ENCODE data around the gene P2RX3. TPM values are rescaled to one million over a fixed set of nuclear protein-coding genes. Genes with fewer than 3 reads are reported as not detected.
"Not testable (repeated sequence)": the region's sequence is repeated elsewhere in the genome, so short reads cannot be mapped to it uniquely, and the experiment has no call there.

P2RX3 gene
- total and polyA plus RNA-seq, 9 donors = 0.12 to 0.13 TPM; not detected in 7

GRCh38 chr11:57359896-57360690 lies 21.9 kb downstream of the P2RX3 start:
- no peaks in the 10 kb centered on the region for H3K4me1 ChIP-seq (ENCODE audit: insufficient read depth)
- no peak for TF ChIP-seq CTCF (IDR thresholded peaks at IDR 0.05)
- TF ChIP-seq EP300 (IDR thresholded peaks at IDR 0.05) = no peak
- TF ChIP-seq POLR2A (IDR thresholded peaks at IDR 0.05) = no peak
- no peak overlapping the region for H3K4me3 ChIP-seq
- H3K27me3 ChIP-seq = no peaks in the 10 kb centered on the region
- intact Hi-C loops (cut with DNase I) = loop anchor here in 1 of 4 donors (10.0 kb wide), 2 partner anchors 85 to 105 kb away; partner anchors contain the start of gene RTN4RL2
- H3K9me3 ChIP-seq = no peaks in the 10 kb centered on the region
- H3K36me3 ChIP-seq = no peaks in the 10 kb centered on the region
- no peak for DNase-seq
- no peak overlapping the region for H3K27ac ChIP-seq
- 81 to 87% (median 82%) methylated on average over 9 of the region's 9 CpGs for WGBS, 3 donors

DNA sequence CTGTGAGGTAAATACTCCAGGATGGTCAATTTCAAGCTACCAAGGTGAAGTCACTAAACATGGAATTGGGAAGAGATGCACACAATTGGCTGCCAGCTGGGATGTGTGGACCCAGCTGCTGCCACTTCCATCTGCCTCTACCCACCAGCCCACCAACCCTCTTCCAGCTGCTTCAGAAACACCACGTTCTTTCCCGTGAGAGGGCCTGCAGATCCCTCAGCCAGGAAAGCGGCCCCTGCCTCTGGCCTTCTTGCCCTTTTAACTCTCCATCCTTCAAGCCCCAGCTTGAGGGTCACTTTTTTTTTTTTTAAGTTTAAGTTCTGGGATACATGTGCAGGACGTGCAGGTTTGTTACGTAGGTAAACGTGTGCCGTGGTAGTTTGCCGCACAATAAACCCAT lies 22.8 kb downstream of the P2RX3 start:
- DNase-seq = no peak
- Histone ChIP-seq H3K4me1 (ENCODE audit: insufficient read depth) (no peaks in the 10 kb centered on the region), H3K36me3 (no peaks in the 10 kb centered on the region), H3K27ac (no peak overlapping the region), H3K4me3 (no peak overlapping the region), H3K27me3 (no peaks in the 10 kb centered on the region), H3K9me3 (no peaks in the 10 kb centered on the region)
- intact Hi-C loops (cut with DNase I) = no loop called here
- 88 to 92% (median 91%) methylated on average over 8 of the region's 8 CpGs for WGBS, 3 donors
- TF ChIP-seq EP300 (IDR thresholded peaks at IDR 0.05) (no peak), CTCF (IDR thresholded peaks at IDR 0.05) (no peak), POLR2A (IDR thresholded peaks at IDR 0.05) (no peak)

DNA sequence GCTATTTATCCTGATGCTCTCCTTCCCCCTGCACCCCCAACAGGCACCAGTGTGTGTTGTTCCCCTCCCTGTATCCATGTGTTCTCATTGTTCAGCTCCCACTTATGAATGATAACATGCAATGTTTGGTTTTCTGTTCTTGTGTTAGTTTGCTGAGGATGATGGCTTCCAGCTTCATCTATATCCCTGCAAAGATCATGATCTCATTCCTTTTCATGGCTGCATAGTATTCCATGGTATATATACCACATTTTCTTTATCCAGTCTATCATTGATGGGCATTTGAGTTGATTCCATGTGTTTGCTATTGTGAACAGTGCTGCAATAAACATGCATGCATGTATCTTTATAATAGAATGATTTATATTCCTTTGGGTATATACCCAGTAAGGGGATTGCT lies 23.3 kb downstream of the P2RX3 start:
- intact Hi-C loops (cut with DNase I); H3K27ac ChIP-seq; H3K9me3 ChIP-seq; H3K4me3 ChIP-seq; H3K27me3 ChIP-seq; DNase-seq; H3K4me1 ChIP-seq (ENCODE audit: insufficient read depth); H3K36me3 ChIP-seq: not testable (repeated sequence)

GRCh38 chr11:57361926-57362325 lies 23.8 kb downstream of the P2RX3 start:
- Histone ChIP-seq H3K9me3 (no peaks in the 10 kb centered on the region), H3K4me1 (ENCODE audit: insufficient read depth) (no peaks in the 10 kb centered on the region), H3K27ac (no peak overlapping the region), H3K36me3 (no peaks in the 10 kb centered on the region), H3K4me3 (no peak overlapping the region), H3K27me3 (no peaks in the 10 kb centered on the region)
- intact Hi-C loops (cut with DNase I) = no loop called here
- TF ChIP-seq CTCF (IDR thresholded peaks at IDR 0.05) (no peak), POLR2A (IDR thresholded peaks at IDR 0.05) (no peak), EP300 (IDR thresholded peaks at IDR 0.05) (no peak)
- 78 to 84% (median 78%) methylated on average over 3 of the region's 3 CpGs for WGBS, 3 donors
- DNase-seq = no peak

Data from ovary (tissue), 9 donors.